GOT3 (cell line): Measurements from ENCODE around the gene GPR173.
A peak's percentile ranks its signal among the peaks of the same experiment; 100 is the strongest.

Source experiments
- DNase-seq: peaks from one replicate; lab custom pipeline; 2025; ENCODE audit warnings: mixed read lengths; lab: John Stamatoyannopoulos, UW

GPR173 gene

DNA sequence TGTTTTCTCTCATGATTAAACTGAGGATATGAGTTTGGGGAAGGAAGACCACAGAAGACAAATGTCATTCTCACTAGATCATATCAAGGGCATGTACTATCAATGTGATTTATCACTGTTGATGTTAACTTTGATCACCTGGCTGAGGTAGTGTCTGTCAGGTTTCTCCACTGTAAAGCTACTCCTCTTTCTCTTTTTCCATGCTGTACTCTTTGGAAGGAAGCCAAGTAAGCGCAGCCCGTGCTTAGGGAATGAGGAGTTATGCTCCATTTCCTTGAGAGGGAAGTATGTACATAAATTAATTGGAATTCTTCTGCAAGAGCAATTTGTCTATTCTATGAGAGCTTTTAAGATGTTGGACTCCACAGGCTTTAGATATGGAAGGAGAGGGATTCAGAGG, 41.3 kb downstream of the GPR173 start:
- DNase-seq = no peak

GRCh38 chrX:53091354-53091753, 42.8 kb downstream of the GPR173 start:
- no peak for DNase-seq

DNA sequence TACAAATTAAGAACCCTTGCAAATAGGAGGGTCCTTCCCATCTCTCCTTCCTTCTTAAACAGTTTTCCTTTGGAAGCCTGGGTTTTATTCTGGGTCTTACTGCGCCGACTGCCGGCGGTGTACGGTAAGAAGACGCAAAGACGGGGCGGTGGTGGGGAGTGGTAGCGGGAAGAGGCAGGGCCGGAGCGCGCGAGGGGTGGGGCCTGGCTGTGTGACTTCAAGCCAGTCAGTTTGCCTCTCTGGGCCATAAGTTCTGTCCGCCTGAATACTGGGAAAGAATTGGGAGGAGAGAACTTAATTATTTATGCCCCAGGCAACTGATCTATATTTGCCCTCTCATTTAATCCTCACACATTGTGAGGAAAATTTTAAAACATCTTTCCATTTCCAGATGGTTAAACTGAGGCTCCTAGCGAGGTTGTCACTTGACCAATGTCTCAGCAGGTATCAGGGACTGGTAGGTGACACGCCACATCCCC, 44.6 kb downstream of the GPR173 start:
- DNase-seq = no peak

- DNase-seq = peak; percentile 22
These were observed 45.4 kb downstream of the GPR173 start, which contains the start of gene KANTR for GRCh38 chrX:53093748-53094581. TSS of gene KANTR (plus strand) at chrX:53094142. CDS start at chrX:53124273, 30,131 bp downstream.

DNA sequence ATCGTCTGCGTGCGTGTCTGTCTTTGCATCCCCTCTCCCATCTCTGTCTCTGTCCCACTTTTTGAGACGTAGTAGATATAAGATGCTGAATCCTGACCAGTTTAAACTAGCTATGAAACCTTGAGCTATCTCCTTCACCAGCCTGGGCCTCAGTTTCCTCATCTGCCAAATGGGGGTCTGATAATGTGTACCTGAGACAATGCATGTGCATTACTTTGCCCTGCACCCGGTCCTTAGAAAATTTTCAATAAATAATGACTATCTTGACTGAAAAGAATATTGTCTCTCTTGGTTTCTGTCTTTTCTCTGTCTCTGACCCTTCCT, 46.0 kb downstream of the GPR173 start:
- no peak for DNase-seq

- DNase-seq = no peak
These were observed 47.2 kb downstream of the GPR173 start for GRCh38 chrX:53095796-53096195.

GRCh38 chrX:53114864-53115549, 66.4 kb downstream of the GPR173 start:
- no peak for DNase-seq

DNA sequence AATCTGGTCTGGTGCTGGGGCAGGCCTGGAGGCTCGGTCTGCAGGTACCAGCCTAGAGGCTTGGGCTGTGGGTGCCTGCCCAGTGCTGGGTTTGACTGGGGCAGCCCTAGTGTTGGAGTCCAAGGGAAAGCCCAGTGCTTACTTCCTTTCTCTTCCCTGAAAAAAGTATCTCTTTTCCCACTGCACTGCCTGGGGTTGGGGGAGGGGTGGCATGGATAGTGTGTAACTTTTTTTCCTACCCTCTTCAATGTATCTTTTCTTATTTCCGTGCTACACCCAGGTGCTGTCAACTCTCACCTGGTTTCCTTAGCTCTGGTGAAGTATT, 66.9 kb downstream of the GPR173 start:
- DNase-seq = no peak

- DNase-seq = no peak
These were observed 67.5 kb downstream of the GPR173 start for GRCh38 chrX:53116101-53116500.

GRCh38 chrX:53122013-53122412, 73.4 kb downstream of the GPR173 start:
- no peak for DNase-seq

- DNase-seq = no peak
These were observed 76.9 kb downstream of the GPR173 start for GRCh38 chrX:53125506-53125905.

DNA sequence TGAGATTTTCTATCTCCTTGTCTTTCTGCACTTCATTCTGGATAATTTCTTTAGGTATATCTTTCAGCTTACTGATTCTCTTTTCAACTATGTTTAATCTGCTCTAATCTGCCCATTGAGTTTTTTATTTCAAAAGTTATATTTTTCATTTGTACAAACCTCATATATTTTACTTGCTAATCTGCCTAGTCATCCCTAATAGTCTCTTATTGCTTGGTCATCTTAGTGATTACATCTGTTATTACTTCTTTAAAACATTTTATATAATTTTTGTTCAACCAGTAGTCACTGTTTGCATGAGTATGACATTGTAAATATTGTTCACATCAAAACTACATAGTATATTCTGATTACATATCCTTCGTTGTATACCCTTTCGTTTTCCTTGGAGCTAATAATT, 77.8 kb downstream of the GPR173 start:
- no peak for DNase-seq

DNA sequence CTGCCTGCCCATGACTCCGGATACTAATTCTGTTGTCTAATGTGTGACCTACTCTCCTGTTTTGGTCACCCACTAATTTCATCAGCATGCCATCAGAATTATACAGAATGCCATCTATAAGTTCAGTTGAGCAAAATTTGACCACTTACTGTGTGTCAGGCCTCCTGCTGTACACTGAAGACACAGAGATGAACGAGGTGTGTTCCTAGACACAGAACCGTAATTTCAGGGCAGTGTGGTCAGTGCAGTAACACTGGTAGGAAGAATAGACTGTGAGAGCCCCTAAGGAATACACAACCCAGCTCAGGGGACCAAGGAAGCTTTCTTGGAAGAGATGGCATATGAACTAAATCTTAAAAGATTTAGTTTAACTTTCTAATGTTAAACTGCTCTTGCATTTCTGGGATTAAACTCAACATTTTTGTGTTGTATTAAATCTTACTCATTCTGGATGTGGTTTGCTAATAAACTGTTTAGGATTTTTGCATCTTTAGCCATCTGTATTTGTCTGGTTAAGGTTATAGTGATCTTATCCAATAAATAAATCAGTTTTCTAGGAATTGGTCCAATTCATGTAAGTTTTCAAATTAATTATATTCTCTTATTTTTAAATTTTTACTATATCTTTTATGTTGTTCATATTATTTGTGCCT, 79.6 kb downstream of the GPR173 start:
- DNase-seq = no peak
